Mammary epithelial cell (primary cell): Measurements from ENCODE around the gene NRTN.

Experiments used
- EZH2 ChIP-seq: IDR thresholded peaks from 2 replicates; pipeline ENCODE4 v1.6.1; 2012; ENCODE audit warnings: low read length, inconsistent platforms, borderline replicate concordance
- TF ChIP-seq, protein P1 (sequence below), 2 donors: IDR thresholded peaks in 1 of 2; conservative IDR thresholded peaks in 1 of 2; 2 replicates each; pipeline ENCODE4 v1.5.1; 2011 to 2012; ENCODE audit warnings: inconsistent platforms in 2 of 2, low read length in 2 of 2, mild to moderate bottlenecking in 2 of 2, control low read depth in 1 of 2, low read depth in 1 of 2; ENCODE audit not compliant: insufficient read depth in 1 of 2; ENCODE audit errors: extremely low read depth in 1 of 2

DNA sequence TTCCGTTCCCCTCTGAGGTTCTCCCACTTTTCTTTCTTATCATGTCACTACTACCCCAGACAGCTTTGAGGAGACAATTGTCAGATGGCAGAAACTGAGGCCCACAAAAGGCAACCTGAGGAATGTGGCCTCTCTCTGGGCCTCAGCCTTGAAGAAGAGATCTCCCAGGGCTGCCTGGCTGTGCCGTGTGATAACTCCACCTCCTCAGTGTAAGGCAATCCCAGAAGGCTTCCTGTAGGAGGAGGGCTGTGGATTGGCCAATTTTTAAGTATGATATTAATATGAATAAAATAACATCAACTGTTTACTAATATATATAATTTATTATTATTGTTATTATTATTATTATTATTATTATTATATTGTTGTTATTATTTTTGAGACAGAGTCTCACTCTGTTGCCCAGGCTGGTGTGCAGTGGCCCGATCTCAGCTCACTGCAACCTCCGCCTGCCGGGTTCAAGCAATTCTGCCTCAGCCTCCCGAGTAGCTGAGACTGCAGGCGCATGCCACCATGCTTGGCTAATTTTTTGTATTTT, 9.4 kb upstream of the NRTN start:
- TF ChIP-seq, protein P1, sequence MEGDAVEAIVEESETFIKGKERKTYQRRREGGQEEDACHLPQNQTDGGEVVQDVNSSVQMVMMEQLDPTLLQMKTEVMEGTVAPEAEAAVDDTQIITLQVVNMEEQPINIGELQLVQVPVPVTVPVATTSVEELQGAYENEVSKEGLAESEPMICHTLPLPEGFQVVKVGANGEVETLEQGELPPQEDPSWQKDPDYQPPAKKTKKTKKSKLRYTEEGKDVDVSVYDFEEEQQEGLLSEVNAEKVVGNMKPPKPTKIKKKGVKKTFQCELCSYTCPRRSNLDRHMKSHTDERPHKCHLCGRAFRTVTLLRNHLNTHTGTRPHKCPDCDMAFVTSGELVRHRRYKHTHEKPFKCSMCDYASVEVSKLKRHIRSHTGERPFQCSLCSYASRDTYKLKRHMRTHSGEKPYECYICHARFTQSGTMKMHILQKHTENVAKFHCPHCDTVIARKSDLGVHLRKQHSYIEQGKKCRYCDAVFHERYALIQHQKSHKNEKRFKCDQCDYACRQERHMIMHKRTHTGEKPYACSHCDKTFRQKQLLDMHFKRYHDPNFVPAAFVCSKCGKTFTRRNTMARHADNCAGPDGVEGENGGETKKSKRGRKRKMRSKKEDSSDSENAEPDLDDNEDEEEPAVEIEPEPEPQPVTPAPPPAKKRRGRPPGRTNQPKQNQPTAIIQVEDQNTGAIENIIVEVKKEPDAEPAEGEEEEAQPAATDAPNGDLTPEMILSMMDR (conservative IDR thresholded peaks at IDR 0.05 in 1 of 2, IDR thresholded peaks at IDR 0.05 in 1 of 2; ENCODE audit: extremely low read depth in 1 of 2, insufficient read depth in 1 of 2, low read depth in 1 of 2, low read length in 2 of 2) = no peak
- no peak for TF ChIP-seq EZH2
